GM18858 (cell line): Measurements from ENCODE around the gene ISX.
"Not testable (repeated sequence)": the region's sequence is repeated elsewhere in the genome, so short reads cannot be mapped to it uniquely, and the experiment has no call there.

ENCODE experiments used
- ATAC-seq: cut with Tn5 transposase; IDR thresholded peaks from one replicate; pipeline ENCODE4 v1.9.1; 2021; ENCODE audit not compliant: unreplicated experiment

ISX gene

GRCh38 chr22:35065796-35066218 lies at the start of gene ISX:
Gene ISX (plus strand): TSS chr22:35066158. CDS start chr22:35067088, 930 bp downstream.
- ATAC-seq, result no peak

- no peak for ATAC-seq
Measured at GRCh38 chr22:35016909-35017308, 49.0 kb upstream of the ISX start.

- no peak for ATAC-seq
Measured at GRCh38 chr22:35018995-35019394, 47.0 kb upstream of the ISX start.

GRCh38 chr22:35020517-35020916 lies 45.4 kb upstream of the ISX start:
- ATAC-seq, result no peak

- no peak for ATAC-seq
Measured at GRCh38 chr22:35021161-35021560, 44.8 kb upstream of the ISX start.

GRCh38 chr22:35022291-35022690 lies 43.7 kb upstream of the ISX start:
- no peak for ATAC-seq

GRCh38 chr22:35023692-35024363 lies 42.1 kb upstream of the ISX start:
- ATAC-seq, result no peak

GRCh38 chr22:35024364-35024692 lies 41.6 kb upstream of the ISX start:
- no peak for ATAC-seq

- not testable (repeated sequence) for ATAC-seq
Measured at GRCh38 chr22:35030112-35030511, 35.8 kb upstream of the ISX start.

GRCh38 chr22:35032571-35032970 lies 33.4 kb upstream of the ISX start:
- no peak for ATAC-seq

GRCh38 chr22:35033635-35034296 lies 32.2 kb upstream of the ISX start:
- ATAC-seq, result no peak

GRCh38 chr22:35034963-35035362 lies 31.0 kb upstream of the ISX start:
- no peak for ATAC-seq

- no peak for ATAC-seq
Measured at GRCh38 chr22:35037089-35037488, 28.9 kb upstream of the ISX start.

GRCh38 chr22:35039625-35040024 lies 26.3 kb upstream of the ISX start:
- no peak for ATAC-seq

- no peak for ATAC-seq
Measured at GRCh38 chr22:35043252-35043933, 22.6 kb upstream of the ISX start.

GRCh38 chr22:35043934-35044319 lies 22.0 kb upstream of the ISX start:
- no peak for ATAC-seq

- no peak for ATAC-seq
Measured at GRCh38 chr22:35044607-35045390, 21.2 kb upstream of the ISX start.

- no peak for ATAC-seq
Measured at GRCh38 chr22:35045451-35045850, 20.5 kb upstream of the ISX start.

GRCh38 chr22:35046744-35047462 lies 19.1 kb upstream of the ISX start:
- ATAC-seq, result no peak

GRCh38 chr22:35050038-35050437 lies 15.9 kb upstream of the ISX start:
- ATAC-seq, result not testable (repeated sequence)

GRCh38 chr22:35051013-35051535 lies 14.9 kb upstream of the ISX start:
- ATAC-seq, result no peak
